BJ (cell line): Measurements from ENCODE around the gene BORCS5. TPM values are rescaled to one million over a fixed set of nuclear protein-coding genes. Genes with fewer than 3 reads are reported as not detected.

Experiments used
- CTCF ChIA-PET: fragments of 350-600 bp; formaldehyde crosslinking; extraction: SDS; loops from one replicate; lab custom pipeline; 2021; ENCODE audit warnings: antibody characterized with exemption, inconsistent platforms; lab: Yijun Ruan, JAX
- POLR2A ChIA-PET: fragments of 300-600 bp; sonication (Branson Sonifier 250); formaldehyde crosslinking; extraction: SDS; loops from one replicate; lab custom pipeline; 2021; ENCODE audit warnings: antibody characterized with exemption; lab: Charles Lee
- DNase-seq: peaks from one replicate; pipeline ENCODE4 v3.0.0-alpha.2; 2011; ENCODE audit warnings: low read depth
- H3K27me3 ChIP-seq: 2 replicates; pipeline ENCODE4 v1.6.0; 2011; ENCODE audit warnings: low read length; ENCODE audit not compliant: control insufficient read depth, insufficient read depth
- H3K36me3 ChIP-seq: 2 replicates; pipeline ENCODE4 v1.5.1; 2011; ENCODE audit warnings: low read length; ENCODE audit not compliant: control insufficient read depth, insufficient read depth
- H3K4me3 ChIP-seq: 2 replicates; pipeline ENCODE4 v1.5.1; 2011; ENCODE audit warnings: low read depth, mild to moderate bottlenecking, control low read depth, low read length
- CTCF ChIP-seq: IDR thresholded peaks from 2 replicates; pipeline ENCODE4 v1.5.1; 2011; ENCODE audit warnings: low read depth, mild to moderate bottlenecking, control low read depth, inconsistent platforms, low read length, moderate library complexity; ENCODE audit not compliant: insufficient read depth
- polyA plus RNA-seq: library from polyadenylated mRNA; depleted of rRNA; stranded (reverse); fragments of >200 nt; gene quantifications from 2 replicates; pipeline ENCODE4 v1.2.3, GENCODE V29; 2011

BORCS5 gene
- polyA plus RNA-seq, 1 experiment: 11.9 TPM

GRCh38 chr12:12393171-12393570, 36.3 kb downstream of the BORCS5 start:
- H3K4me3 ChIP-seq: no peak overlapping the region
- no peak for TF ChIP-seq CTCF
- ChIA-PET CTCF (no interaction called here), POLR2A (no interaction called here)
- H3K27me3 ChIP-seq: no peaks in the 10 kb centered on the region
- H3K36me3 ChIP-seq: no peaks in the 10 kb centered on the region; the same call in 1 of the 2 replicates
- DNase-seq: no peak

- Histone ChIP-seq H3K36me3 (no peaks in the 10 kb centered on the region), H3K27me3 (no peaks in the 10 kb centered on the region), H3K4me3 (no peak overlapping the region)
- POLR2A ChIA-PET: no interaction called here
- no peak for TF ChIP-seq CTCF
- CTCF ChIA-PET: no interaction called here
- no peak for DNase-seq
Observed at GRCh38 chr12:12396694-12397093, 39.8 kb downstream of the BORCS5 start.

GRCh38 chr12:12397184-12397583, 40.3 kb downstream of the BORCS5 start:
- Histone ChIP-seq H3K27me3 (no peaks in the 10 kb centered on the region), H3K4me3 (no peak overlapping the region), H3K36me3 (no peaks in the 10 kb centered on the region)
- CTCF ChIA-PET: interaction anchor here (1.1 to 1.8 kb wide), 3 partner anchors 26 to 307 kb away, joined by 3 to 7 read pairs (median 3); no protein-coding TSS in a partner anchor
- TF ChIP-seq CTCF: no peak
- DNase-seq: no peak
- POLR2A ChIA-PET: interaction anchor here (0.6 kb wide), 1 partner anchor 10 kb away, joined by 3 read pairs; no protein-coding TSS in a partner anchor

- DNase-seq: peak; percentile 96
- ChIA-PET POLR2A (interaction anchor here (0.6 kb wide), 1 partner anchor 755 kb away, joined by 3 read pairs; no protein-coding TSS in a partner anchor), CTCF (interaction anchor here (0.9 to 1.8 kb wide), 6 partner anchors 8 to 306 kb away, joined by 3 to 7 read pairs (median 4); no protein-coding TSS in a partner anchor)
- H3K36me3 ChIP-seq: no peaks in the 10 kb centered on the region
- no peaks in the 10 kb centered on the region for H3K27me3 ChIP-seq
- TF ChIP-seq CTCF: 0 out of 2 replicates have a peak, but pooled peaks have one; percentile 10
- no peak overlapping the region for H3K4me3 ChIP-seq
Observed at GRCh38 chr12:12398026-12398859, 41.4 kb downstream of the BORCS5 start.

GRCh38 chr12:12399161-12399560, 42.3 kb downstream of the BORCS5 start:
- H3K27me3 ChIP-seq: no peaks in the 10 kb centered on the region
- ChIA-PET POLR2A (no interaction called here), CTCF (interaction anchor here (0.6 to 1.8 kb wide), 4 partner anchors 26 to 574 kb away, joined by 3 to 7 read pairs (median 3); no protein-coding TSS in a partner anchor)
- no peaks in the 10 kb centered on the region for H3K36me3 ChIP-seq
- no peak overlapping the region for H3K4me3 ChIP-seq
- no peak for DNase-seq
- TF ChIP-seq CTCF: no peak
